CD14-positive monocyte (primary cell): Measurements from ENCODE around the gene SPSB3. TPM values are rescaled to one million over a fixed set of nuclear protein-coding genes. Genes with fewer than 3 reads are reported as not detected.
A peak's percentile ranks its signal among the peaks of the same experiment; 100 is the strongest.

ENCODE experiments used
- DNase-seq, 3 donors: peaks; one replicate each; pipeline ENCODE4 v3.0.0-alpha.2; 2011 to 2022
- H2AFZ ChIP-seq: 2 replicates; pipeline ENCODE4 v1.6.0; 2012; ENCODE audit warnings: mild to moderate bottlenecking, low read depth, low read length, inconsistent platforms; ENCODE audit not compliant: insufficient read depth, poor library complexity, severe bottlenecking
- H3K27ac ChIP-seq, 2 donors: 1 replicate in 1 of 2; 2 replicates in 1 of 2; pipeline ENCODE4 v1.5.1; 2012 to 2013; ENCODE audit warnings: low read length in 2 of 2, control low read depth in 1 of 2, inconsistent platforms in 1 of 2, low read depth in 1 of 2, mild to moderate bottlenecking in 1 of 2
- H3K27me3 ChIP-seq, 2 donors: one replicate each; pipeline versions ENCODE4 v1.6.0 to v1.6.1; 2011 to 2013; ENCODE audit warnings: low read length in 2 of 2; ENCODE audit not compliant: control insufficient read depth in 2 of 2, insufficient read depth in 2 of 2
- H3K36me3 ChIP-seq, 2 donors: replicated peaks in 1 of 2; 1 replicate in 1 of 2; 2 replicates in 1 of 2; pipeline versions ENCODE4 v1.5.1 to v1.6.1; 2012 to 2013; ENCODE audit warnings: low read length in 2 of 2, control low read depth in 1 of 2, inconsistent platforms in 1 of 2, mild to moderate bottlenecking in 1 of 2; ENCODE audit not compliant: insufficient read depth in 2 of 2, control insufficient read depth in 1 of 2
- H3K4me1 ChIP-seq, 2 donors: 1 replicate in 1 of 2; 2 replicates in 1 of 2; pipeline versions ENCODE4 v1.5.1 to v1.6.1; 2012 to 2013; ENCODE audit warnings: low read length in 2 of 2, control low read depth in 1 of 2, inconsistent platforms in 1 of 2, mild to moderate bottlenecking in 1 of 2, moderate library complexity in 1 of 2; ENCODE audit not compliant: insufficient read depth in 2 of 2, control insufficient read depth in 1 of 2
- H3K4me2 ChIP-seq: replicated peaks from 2 replicates; pipeline ENCODE3; 2012; ENCODE audit warnings: low read length, moderate library complexity, mild to moderate bottlenecking; ENCODE audit not compliant: poor library complexity, severe bottlenecking; ENCODE audit errors: extremely low read depth
- H3K4me3 ChIP-seq, 3 experiments: fragments of 200-600 bp in 1 of 3; sonication (generic) in 1 of 3; replicated peaks in 1 of 3; 1 replicate in 2 of 3; 2 replicates in 1 of 3; pipeline ENCODE4 v1.5.1; 2011 to 2013; ENCODE audit warnings: low read length in 3 of 3, mild to moderate bottlenecking in 3 of 3, control low read depth in 2 of 3, low read depth in 2 of 3, inconsistent platforms in 1 of 3, moderate library complexity in 1 of 3
- H3K79me2 ChIP-seq: 2 replicates; pipeline ENCODE4 v1.6.0; 2012; ENCODE audit warnings: mild to moderate bottlenecking, control low read depth, inconsistent platforms, low read length, moderate library complexity; ENCODE audit not compliant: insufficient read depth
- H3K9ac ChIP-seq: 2 replicates; pipeline ENCODE4 v1.6.0; 2017; ENCODE audit warnings: low read length, mild to moderate bottlenecking; ENCODE audit not compliant: insufficient read depth, poor library complexity, severe bottlenecking
- H3K9me3 ChIP-seq, 2 donors: replicated peaks in 1 of 2; 1 replicate in 1 of 2; 2 replicates in 1 of 2; pipeline versions ENCODE4 v1.5.1 to v1.6.1; 2012 to 2013; ENCODE audit warnings: low read length in 2 of 2, control low read depth in 1 of 2; ENCODE audit not compliant: control insufficient read depth in 1 of 2, insufficient read depth in 1 of 2
- H4K20me1 ChIP-seq: 2 replicates; pipeline ENCODE4 v1.6.0; 2012; ENCODE audit warnings: mild to moderate bottlenecking, low read length, control low read depth, moderate library complexity; ENCODE audit not compliant: insufficient read depth
- H3K27ac Mint-ChIP-seq, 7 donors: one replicate each; pipeline ENCODE4 v1.8.0; 2020; ENCODE audit warnings: mild to moderate bottlenecking in 7 of 7, mixed read lengths in 7 of 7, moderate library complexity in 6 of 7, inconsistent platforms in 2 of 7
- H3K27me3 Mint-ChIP-seq, 3 donors: one replicate each; pipeline ENCODE4 v1.8.0; 2021 to 2022; ENCODE audit warnings: low read depth in 3 of 3, mild to moderate bottlenecking in 3 of 3, mixed read lengths in 3 of 3, moderate library complexity in 3 of 3, inconsistent platforms in 1 of 3
- H3K36me3 Mint-ChIP-seq, 2 donors: one replicate each; pipeline ENCODE4 v1.8.0; 2020; ENCODE audit warnings: mixed read lengths in 2 of 2, inconsistent platforms in 1 of 2, mild to moderate bottlenecking in 1 of 2
- H3K4me1 Mint-ChIP-seq: one replicate; pipeline ENCODE4 v1.8.0; 2020; ENCODE audit warnings: mild to moderate bottlenecking, mixed read lengths
- H3K4me3 Mint-ChIP-seq, 2 donors: one replicate each; pipeline ENCODE4 v1.8.0; 2020; ENCODE audit warnings: mild to moderate bottlenecking in 2 of 2, mixed read lengths in 2 of 2, moderate library complexity in 1 of 2
- H3K9me3 Mint-ChIP-seq, 7 donors: one replicate each; pipeline ENCODE4 v1.8.0; 2020 to 2022; ENCODE audit warnings: mixed read lengths in 7 of 7, mild to moderate bottlenecking in 6 of 7, moderate library complexity in 6 of 7, inconsistent platforms in 2 of 7
- WGBS: methylation state at CpG from one replicate; pipeline ENCODE4 v1.1.5; 2013; ENCODE audit warnings: missing lambda C conversion rate; ENCODE audit not compliant: insufficient coverage; 5-methylcytosine and 5-hydroxymethylcytosine counted together
- intact Hi-C, 2 donors: fragments of 100-400 bp; cut with micrococcal nuclease; formaldehyde crosslinking; loops; one replicate each; pipeline versions ENCODE4 v1.15.0 to v1.15.1; 2023
- polyA plus RNA-seq, 3 donors: library from polyadenylated mRNA; depleted of rRNA in 1 of 3; unstranded in 2 of 3; stranded (reverse) in 1 of 3; fragments of 300-500 nt in 2 of 3; fragments of >200 nt in 1 of 3; fragmentation: Illumina TruSeq in 2 of 3; gene quantifications; 1 replicate in 2 of 3; 2 replicates in 1 of 3; pipeline ENCODE4 v1.2.3, GENCODE V29; 2012 to 2021
- TF ChIP-seq, protein P1 (sequence below): fragments of 200-600 bp; IDR thresholded peaks from one replicate; pipeline ENCODE4 v1.8.0; 2022; ENCODE audit warnings: antibody characterized with exemption, mild to moderate bottlenecking

The SPSB3 gene
- polyA plus RNA-seq, 3 donors, result 36.8 to 151 (median 40.2) TPM

DNA sequence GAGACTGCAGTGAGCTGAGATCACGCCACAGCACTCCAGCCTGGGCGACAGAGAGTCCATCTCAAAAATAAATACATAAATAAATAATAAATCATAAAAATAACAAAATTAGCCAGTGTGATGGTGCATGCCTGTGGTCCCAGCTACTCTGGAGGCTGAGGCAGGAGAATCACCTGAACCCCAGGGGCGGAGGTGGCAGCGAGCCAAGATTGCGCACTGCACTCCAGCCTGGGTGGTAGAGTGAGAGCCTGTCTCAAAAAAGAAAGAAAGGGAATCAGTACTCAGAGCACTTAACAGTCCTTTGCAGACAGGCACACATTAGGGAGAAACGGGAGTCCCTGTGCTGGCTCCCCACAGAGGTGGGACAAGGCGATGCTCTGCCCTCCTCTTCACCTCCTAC lies 51.3 kb downstream of the SPSB3 start:
- TF ChIP-seq, protein P1, sequence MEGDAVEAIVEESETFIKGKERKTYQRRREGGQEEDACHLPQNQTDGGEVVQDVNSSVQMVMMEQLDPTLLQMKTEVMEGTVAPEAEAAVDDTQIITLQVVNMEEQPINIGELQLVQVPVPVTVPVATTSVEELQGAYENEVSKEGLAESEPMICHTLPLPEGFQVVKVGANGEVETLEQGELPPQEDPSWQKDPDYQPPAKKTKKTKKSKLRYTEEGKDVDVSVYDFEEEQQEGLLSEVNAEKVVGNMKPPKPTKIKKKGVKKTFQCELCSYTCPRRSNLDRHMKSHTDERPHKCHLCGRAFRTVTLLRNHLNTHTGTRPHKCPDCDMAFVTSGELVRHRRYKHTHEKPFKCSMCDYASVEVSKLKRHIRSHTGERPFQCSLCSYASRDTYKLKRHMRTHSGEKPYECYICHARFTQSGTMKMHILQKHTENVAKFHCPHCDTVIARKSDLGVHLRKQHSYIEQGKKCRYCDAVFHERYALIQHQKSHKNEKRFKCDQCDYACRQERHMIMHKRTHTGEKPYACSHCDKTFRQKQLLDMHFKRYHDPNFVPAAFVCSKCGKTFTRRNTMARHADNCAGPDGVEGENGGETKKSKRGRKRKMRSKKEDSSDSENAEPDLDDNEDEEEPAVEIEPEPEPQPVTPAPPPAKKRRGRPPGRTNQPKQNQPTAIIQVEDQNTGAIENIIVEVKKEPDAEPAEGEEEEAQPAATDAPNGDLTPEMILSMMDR, result no peak
- H3K27ac Mint-ChIP-seq, result peak overlapping the region in 5 of 7 donors; percentile 50 to 74 (median 56)
- peaks cover 53 to 65% of the 10 kb centered on the region in 2 donors for H3K36me3 Mint-ChIP-seq
- intact Hi-C loops, result no loop called here
- Histone ChIP-seq H3K4me3 (no peak overlapping the region), H2AFZ (no peak overlapping the region), H3K27ac (peak overlapping the region; percentile 50 to 64), H4K20me1 (peaks cover 63% of the 10 kb centered on the region), H3K9me3 (peaks cover 0 to 16% of the 10 kb centered on the region in 2 donors), H3K9ac (no peak overlapping the region), H3K27me3 (no peaks in the 10 kb centered on the region), H3K36me3 (peaks cover 68 to 73% of the 10 kb centered on the region in 2 donors), H3K4me1 (peaks cover 13 to 14% of the 10 kb centered on the region in 2 donors), H3K4me2 (no peak overlapping the region), H3K79me2 (peaks cover 24% of the 10 kb centered on the region)
- 100% methylated on average over 3 of the region's 7 CpGs for WGBS
- DNase-seq, result no peak
- H3K27me3 Mint-ChIP-seq, result peaks cover 0 to 4% (median 0%) of the 10 kb centered on the region in 3 donors
- no peak overlapping the region for H3K4me3 Mint-ChIP-seq
- H3K9me3 Mint-ChIP-seq, result peaks cover 0 to 10% (median 2%) of the 10 kb centered on the region in 7 donors
- peaks cover 12% of the 10 kb centered on the region for H3K4me1 Mint-ChIP-seq

DNA sequence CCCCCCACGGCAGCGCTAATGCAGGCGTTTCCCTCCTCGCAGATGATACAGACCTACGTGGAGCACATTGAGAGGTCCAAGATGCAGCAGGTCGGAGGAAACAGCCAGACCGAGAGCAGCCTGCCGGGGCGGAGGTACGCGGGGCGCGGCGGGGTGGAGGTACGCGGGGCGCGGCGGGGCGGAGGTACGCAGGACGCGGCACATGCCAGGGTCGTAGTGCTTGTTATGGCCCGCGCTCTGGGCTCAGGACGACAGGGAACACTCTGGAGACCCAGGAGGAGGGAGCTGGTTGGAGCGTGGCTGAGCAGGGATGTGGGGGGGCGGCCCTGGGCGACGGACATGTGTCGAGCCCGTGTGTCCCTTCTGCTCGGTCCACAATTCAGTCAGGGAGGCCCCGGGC lies 52.9 kb downstream of the SPSB3 start:
- Mint-ChIP-seq H3K4me1 (peaks cover 15% of the 10 kb centered on the region), H3K9me3 (peaks cover 0 to 6% (median 0%) of the 10 kb centered on the region in 7 donors), H3K27me3 (peaks cover 0 to 4% (median 0%) of the 10 kb centered on the region in 3 donors), H3K4me3 (no peak overlapping the region), H3K27ac (peak overlapping the region in 1 of 7 donors; percentile 36), H3K36me3 (peaks cover 60 to 80% of the 10 kb centered on the region in 2 donors)
- H3K4me2 ChIP-seq, result no peak overlapping the region
- H3K27ac ChIP-seq, result no peak overlapping the region
- H3K9me3 ChIP-seq, result peaks cover 0 to 2% of the 10 kb centered on the region in 2 donors
- peaks cover 25% of the 10 kb centered on the region for H3K79me2 ChIP-seq
- peaks cover 17 to 18% of the 10 kb centered on the region in 2 donors for H3K4me1 ChIP-seq
- H2AFZ ChIP-seq, result no peak overlapping the region
- intact Hi-C loops, result loop anchor here in 1 of 2 donors (5.0 kb wide), 1 partner anchor 52 kb away; the partner anchor contains the start of gene JPT2
- H3K36me3 ChIP-seq, result peaks cover 72 to 74% of the 10 kb centered on the region in 2 donors
- DNase-seq, result no peak
- no peaks in the 10 kb centered on the region for H3K27me3 ChIP-seq
- H4K20me1 ChIP-seq, result peaks cover 66% of the 10 kb centered on the region
- 97% methylated on average over 28 of the region's 35 CpGs for WGBS
- H3K9ac ChIP-seq, result no peak overlapping the region
- H3K4me3 ChIP-seq, result no peak overlapping the region
- TF ChIP-seq, protein P1, result no peak
